Astrocyte of the cerebellum (primary cell): ENCODE measurements around the gene DIAPH1.

Experiments
- DNase-seq: peaks from one replicate; pipeline ENCODE4 v3.0.0-alpha.2; 2011; ENCODE audit warnings: low read depth
- H3K4me3 ChIP-seq: 2 replicates; pipeline ENCODE4 v1.5.1; 2011; ENCODE audit warnings: mild to moderate bottlenecking, low read depth, low read length, moderate library complexity
- CTCF ChIP-seq: IDR thresholded peaks from 2 replicates; pipeline ENCODE4 v1.5.1; 2012; ENCODE audit warnings: low read length, low read depth, moderate library complexity, mild to moderate bottlenecking; ENCODE audit errors: missing control alignments
- in situ Hi-C: cut with HindIII; loops from 2 replicates; pipeline ENCODE4 v1.10.0; 2017; ENCODE audit warnings: low sequenced_read_pairs

The DIAPH1 gene

GRCh38 chr5:141574122-141574510 is 44.7 kb downstream of the DIAPH1 start:
- TF ChIP-seq CTCF = no peak
- no peak overlapping the region for H3K4me3 ChIP-seq
- in situ Hi-C loops = no loop called here
- no peak for DNase-seq

- in situ Hi-C loops = no loop called here
- DNase-seq = no peak
These were observed 45.2 kb downstream of the DIAPH1 start for GRCh38 chr5:141573489-141574121.

GRCh38 chr5:141570655-141571054 is 48.1 kb downstream of the DIAPH1 start:
- in situ Hi-C loops = no loop called here
- no peak overlapping the region for H3K4me3 ChIP-seq
- no peak for DNase-seq
- TF ChIP-seq CTCF = no peak

More at GRCh38 chr5:141573489-141574121, 45.2 kb downstream of the DIAPH1 start:
- no peak overlapping the region for H3K4me3 ChIP-seq
- TF ChIP-seq CTCF = no peak

GRCh38 chr5:141567513-141568117 is 51.2 kb downstream of the DIAPH1 start:
- in situ Hi-C loops = no loop called here

GRCh38 chr5:141565826-141566570 is 52.8 kb downstream of the DIAPH1 start:
- in situ Hi-C loops = no loop called here
- TF ChIP-seq CTCF = no peak
- no peak overlapping the region for H3K4me3 ChIP-seq
- no peak for DNase-seq

More at GRCh38 chr5:141567513-141568117, 51.2 kb downstream of the DIAPH1 start:
- peak; percentile 88 for TF ChIP-seq CTCF
- no peak overlapping the region for H3K4me3 ChIP-seq
- no peak for DNase-seq

- peak; percentile 94 for DNase-seq
- no peak overlapping the region for H3K4me3 ChIP-seq
- TF ChIP-seq CTCF = peak; percentile 88
- in situ Hi-C loops = no loop called here
These were observed 54.5 kb downstream of the DIAPH1 start for GRCh38 chr5:141564216-141564692.
